OCI-LY3 (cell line): ENCODE data around the gene HIVEP2.

ENCODE experiments used
- CTCF ChIP-seq: fragments of 200-600, 300-600 bp; sonication (generic); IDR thresholded peaks from 2 replicates; pipeline ENCODE4 v1.5.1; 2014; ENCODE audit warnings: antibody characterized with exemption, low read length, low read depth
- EZH2phosphoT487 ChIP-seq: fragments of 200-600 bp; shearing (Covaris generic); IDR thresholded peaks from 2 replicates; pipeline ENCODE4 v1.6.1; 2018; ENCODE audit warnings: antibody characterized with exemption, mixed run types, low read depth

GRCh38 chr6:142893088-142893487 lies 51.9 kb downstream of the HIVEP2 start:
- no peak for TF ChIP-seq CTCF
- TF ChIP-seq EZH2phosphoT487: no peak
